Osteoblast (primary cell): ENCODE data around the gene IDH2. TPM values are rescaled to one million over a fixed set of nuclear protein-coding genes. Genes with fewer than 3 reads are reported as not detected.

Source experiments
- DNase-seq: peaks from one replicate; pipeline ENCODE4 v3.0.0; 2011; ENCODE audit warnings: low spot score, mixed read lengths; ENCODE audit not compliant: insufficient read length; ENCODE audit errors: missing footprints
- H2AFZ ChIP-seq: 2 replicates; pipeline ENCODE4 v1.6.0; 2011; ENCODE audit warnings: mild to moderate bottlenecking, low read length
- H3K27ac ChIP-seq: 2 replicates; pipeline ENCODE4 v1.5.1; 2011; ENCODE audit warnings: mild to moderate bottlenecking, low read depth, low read length, moderate library complexity
- H3K27me3 ChIP-seq: 2 replicates; pipeline ENCODE4 v1.6.0; 2012; ENCODE audit warnings: mild to moderate bottlenecking, control low read depth, inconsistent platforms, low read length, moderate library complexity; ENCODE audit not compliant: insufficient read depth
- H3K36me3 ChIP-seq: 2 replicates; pipeline ENCODE4 v1.5.1; 2011; ENCODE audit warnings: mild to moderate bottlenecking, low read length, control low read depth, moderate library complexity; ENCODE audit not compliant: insufficient read depth
- H3K4me1 ChIP-seq: 2 replicates; pipeline ENCODE4 v1.5.1; 2011; ENCODE audit warnings: mild to moderate bottlenecking, low read length, control low read depth, moderate library complexity; ENCODE audit not compliant: insufficient read depth
- H3K4me2 ChIP-seq: 2 replicates; pipeline ENCODE4 v1.6.0; 2011; ENCODE audit warnings: mild to moderate bottlenecking, low read length; ENCODE audit not compliant: insufficient read depth
- H3K4me3 ChIP-seq: fragments of 200-600 bp; sonication (generic); 3 replicates; pipeline ENCODE4 v1.5.1; 2012; ENCODE audit warnings: mild to moderate bottlenecking, low read length, inconsistent platforms; ENCODE audit not compliant: insufficient read depth
- H3K79me2 ChIP-seq: 2 replicates; pipeline ENCODE4 v1.6.0; 2012; ENCODE audit warnings: mild to moderate bottlenecking, low read length, control low read depth, inconsistent platforms; ENCODE audit not compliant: insufficient read depth
- H3K9me3 ChIP-seq: 2 replicates; pipeline ENCODE4 v1.5.1; 2011; ENCODE audit warnings: low read depth, low read length, control low read depth
- H4K20me1 ChIP-seq: 2 replicates; pipeline ENCODE4 v1.6.0; 2012; ENCODE audit warnings: mild to moderate bottlenecking, low read length, control low read depth; ENCODE audit not compliant: insufficient read depth
- CTCF ChIP-seq: IDR thresholded peaks from 2 replicates; pipeline ENCODE4 v1.5.1; 2011; ENCODE audit warnings: mild to moderate bottlenecking, low read depth, low read length, moderate library complexity; ENCODE audit errors: extremely low read depth
- total RNA-seq: library from RNA; depleted of rRNA; stranded (reverse); fragments of >200 nt; gene quantifications from 2 replicates; pipeline ENCODE4 v1.2.3, GENCODE V29; 2012

Gene IDH2
- total RNA-seq, 1 donor: 51.0 TPM

GRCh38 chr15:90039996-90040395, 62.3 kb downstream of the IDH2 start:
- no peaks in the 10 kb centered on the region for H3K36me3 ChIP-seq
- DNase-seq: peak; percentile 81
- H3K79me2 ChIP-seq: peaks cover 48% of the 10 kb centered on the region
- H3K9me3 ChIP-seq: no peaks in the 10 kb centered on the region
- H3K27ac ChIP-seq: no peak overlapping the region
- peaks cover 10% of the 10 kb centered on the region for H4K20me1 ChIP-seq
- no peak overlapping the region for H2AFZ ChIP-seq
- H3K4me2 ChIP-seq: no peak overlapping the region
- no peak overlapping the region for H3K4me3 ChIP-seq
- TF ChIP-seq CTCF: no peak
- H3K27me3 ChIP-seq: no peaks in the 10 kb centered on the region
- peaks cover 25% of the 10 kb centered on the region for H3K4me1 ChIP-seq

GRCh38 chr15:90038632-90039095, 63.6 kb downstream of the IDH2 start:
- no peak for TF ChIP-seq CTCF
- peaks cover 55% of the 10 kb centered on the region for H3K79me2 ChIP-seq

GRCh38 chr15:90037961-90038631, 64.2 kb downstream of the IDH2 start:
- peak overlapping the region; percentile 6 for H3K4me2 ChIP-seq
- peaks cover 13% of the 10 kb centered on the region for H4K20me1 ChIP-seq
- H2AFZ ChIP-seq: no peak overlapping the region
- H3K27me3 ChIP-seq: no peaks in the 10 kb centered on the region
- DNase-seq: peak; percentile 82
- no peaks in the 10 kb centered on the region for H3K9me3 ChIP-seq
- H3K36me3 ChIP-seq: no peaks in the 10 kb centered on the region
- H3K79me2 ChIP-seq: peaks cover 60% of the 10 kb centered on the region
- TF ChIP-seq CTCF: no peak
- H3K27ac ChIP-seq: peak overlapping the region; percentile 57
- peaks cover 35% of the 10 kb centered on the region for H3K4me1 ChIP-seq
- no peak overlapping the region for H3K4me3 ChIP-seq

More at GRCh38 chr15:90038632-90039095, 63.6 kb downstream of the IDH2 start:
- peak overlapping the region; percentile 57 for H3K27ac ChIP-seq
- H3K4me2 ChIP-seq: no peak overlapping the region
- H3K36me3 ChIP-seq: no peaks in the 10 kb centered on the region
- H3K27me3 ChIP-seq: no peaks in the 10 kb centered on the region
- no peak overlapping the region for H3K4me3 ChIP-seq
- no peaks in the 10 kb centered on the region for H3K9me3 ChIP-seq
- peak; percentile 29 for DNase-seq
- peaks cover 13% of the 10 kb centered on the region for H4K20me1 ChIP-seq
- H3K4me1 ChIP-seq: peaks cover 35% of the 10 kb centered on the region
- H2AFZ ChIP-seq: no peak overlapping the region

DNA sequence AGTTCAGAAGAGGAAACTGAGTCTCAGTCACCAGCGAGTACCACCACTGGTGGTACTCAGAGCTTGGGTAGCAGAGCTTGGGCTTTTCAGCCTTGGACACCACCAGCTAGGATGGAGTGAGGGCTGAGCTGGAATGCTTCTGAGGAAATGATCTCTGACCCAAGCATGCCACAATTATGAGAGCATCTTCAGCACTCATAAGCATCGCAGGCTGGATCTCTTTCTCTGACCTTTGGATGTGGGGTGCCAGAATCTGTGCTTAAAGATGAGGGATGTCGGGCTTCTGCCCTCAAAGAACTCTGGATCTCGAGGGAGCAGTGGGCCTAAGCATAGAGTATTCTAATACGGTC, 64.8 kb downstream of the IDH2 start:
- Histone ChIP-seq H3K4me2 (peak overlapping the region; percentile 6), H3K4me1 (peaks cover 35% of the 10 kb centered on the region), H3K27ac (peak overlapping the region; percentile 57), H3K27me3 (no peaks in the 10 kb centered on the region), H3K79me2 (peaks cover 62% of the 10 kb centered on the region), H4K20me1 (peaks cover 13% of the 10 kb centered on the region), H3K9me3 (no peaks in the 10 kb centered on the region), H3K36me3 (no peaks in the 10 kb centered on the region), H2AFZ (no peak overlapping the region), H3K4me3 (no peak overlapping the region)
- peak; percentile 95 for DNase-seq
- no peak for TF ChIP-seq CTCF
